GM19025 (cell line): ENCODE data around the gene IGSF11.

ENCODE experiments used
- ATAC-seq: cut with Tn5 transposase; IDR thresholded peaks from one replicate; pipeline ENCODE4 v1.9.1; 2021; ENCODE audit warnings: mild to moderate bottlenecking, low read depth, moderate library complexity; ENCODE audit not compliant: unreplicated experiment

IGSF11 gene

DNA sequence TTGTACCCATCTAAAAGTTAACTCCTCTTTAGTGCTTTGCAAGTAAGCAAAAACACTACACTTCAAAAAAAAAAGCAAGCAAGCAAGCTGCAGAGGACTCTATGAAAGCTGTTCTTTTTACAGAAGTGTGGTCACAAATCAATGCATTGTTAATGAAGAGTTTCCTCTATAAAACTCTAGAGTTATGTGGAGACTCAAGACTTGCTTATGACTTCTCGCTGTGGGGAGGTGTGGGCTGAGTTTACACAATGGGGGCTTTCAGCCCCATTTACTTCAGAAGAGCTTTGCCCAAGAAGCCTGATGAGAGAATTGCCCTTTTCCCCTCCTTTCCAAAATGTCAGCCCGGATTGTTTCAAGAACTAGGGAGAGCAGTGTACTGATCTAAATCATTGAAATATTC, 144.4 kb downstream of the IGSF11 start:
- ATAC-seq: no peak

DNA sequence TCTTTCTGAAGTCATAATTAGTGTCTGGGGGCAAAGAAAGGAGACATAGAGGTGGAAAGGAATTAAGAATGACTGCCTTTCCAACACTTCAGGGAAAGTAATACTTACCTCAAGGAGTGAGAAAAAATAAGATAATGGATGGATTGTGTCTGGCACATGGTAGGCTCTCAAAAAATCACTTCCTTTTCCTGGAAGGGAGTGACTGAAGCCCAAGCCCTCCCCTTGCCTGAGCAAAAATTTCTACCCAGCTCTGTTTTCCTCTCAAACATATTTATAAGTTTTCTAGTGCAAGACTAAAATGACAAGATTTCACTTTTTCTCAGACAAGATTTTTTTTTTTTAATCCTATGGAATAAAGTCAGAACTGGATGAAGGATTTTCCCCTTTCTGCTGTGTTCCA, 145.0 kb downstream of the IGSF11 start:
- no peak for ATAC-seq

DNA sequence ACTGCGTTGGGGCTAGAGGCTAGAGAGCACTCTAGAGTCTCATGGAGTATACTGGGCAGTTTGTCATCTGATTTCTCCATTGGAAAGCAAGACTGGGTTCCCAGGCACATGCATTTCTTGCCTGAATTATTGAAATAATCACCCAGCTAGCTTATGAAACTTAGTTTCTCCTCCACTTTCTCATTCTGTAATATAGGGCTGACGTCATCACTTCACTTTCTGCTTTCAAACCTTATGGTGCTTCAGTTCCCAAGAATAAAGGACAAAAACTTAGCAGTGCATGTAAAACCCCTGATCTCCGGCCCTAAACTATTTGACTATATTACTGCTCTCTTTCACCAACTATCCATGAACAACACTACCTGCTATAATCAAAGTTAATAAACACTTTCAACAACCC, 147.9 kb downstream of the IGSF11 start:
- ATAC-seq: no peak

DNA sequence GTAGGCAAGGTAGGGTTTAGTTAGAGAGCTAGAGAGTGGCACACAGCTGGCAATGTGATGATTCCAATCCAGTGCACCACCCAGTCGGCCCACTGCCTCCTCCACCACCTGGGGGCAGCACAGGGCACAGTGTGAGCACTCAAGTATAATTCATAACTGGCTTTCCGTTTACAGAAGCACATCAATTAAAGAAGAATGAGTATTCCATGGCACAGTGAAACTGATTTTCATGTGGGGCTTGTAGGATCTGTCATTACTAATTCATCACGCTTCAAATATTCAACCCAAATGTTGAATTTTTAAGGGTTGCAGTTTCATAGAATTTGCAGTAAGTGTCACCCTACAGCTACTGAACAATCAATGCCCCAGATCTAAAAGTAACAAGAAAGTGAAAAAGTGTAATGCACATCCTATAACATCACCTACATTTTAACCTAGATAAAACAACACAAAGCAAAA, 149.9 kb downstream of the IGSF11 start:
- ATAC-seq: peak; percentile 61

DNA sequence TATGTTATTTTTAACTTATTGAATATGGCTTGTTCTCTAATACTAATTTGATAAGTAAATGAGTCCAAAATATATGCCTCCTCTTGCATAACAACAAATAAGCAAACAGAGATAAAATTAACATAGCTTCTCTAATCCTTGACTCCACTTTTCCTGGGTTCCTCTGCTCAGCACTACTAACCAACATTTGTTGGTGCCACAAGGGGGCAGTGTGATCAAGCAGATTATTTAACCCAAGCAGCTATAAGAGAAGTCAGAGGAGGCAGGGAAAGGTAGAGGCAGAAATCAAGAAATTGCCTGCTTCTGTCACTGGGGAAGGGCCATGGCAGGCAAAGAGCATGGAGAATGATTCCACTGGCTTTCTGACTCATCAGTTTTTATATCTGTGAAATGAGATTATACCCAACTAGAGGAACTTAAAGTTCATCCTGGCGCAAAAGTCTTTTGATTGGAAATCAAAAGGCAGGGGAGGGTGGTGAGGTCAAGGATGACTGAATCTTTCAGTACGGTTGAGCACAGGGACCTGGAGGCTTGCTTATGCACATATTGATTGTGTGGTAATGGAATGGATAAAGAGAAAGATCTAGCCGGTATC, 152.2 kb downstream of the IGSF11 start:
- peak; percentile 52 for ATAC-seq

DNA sequence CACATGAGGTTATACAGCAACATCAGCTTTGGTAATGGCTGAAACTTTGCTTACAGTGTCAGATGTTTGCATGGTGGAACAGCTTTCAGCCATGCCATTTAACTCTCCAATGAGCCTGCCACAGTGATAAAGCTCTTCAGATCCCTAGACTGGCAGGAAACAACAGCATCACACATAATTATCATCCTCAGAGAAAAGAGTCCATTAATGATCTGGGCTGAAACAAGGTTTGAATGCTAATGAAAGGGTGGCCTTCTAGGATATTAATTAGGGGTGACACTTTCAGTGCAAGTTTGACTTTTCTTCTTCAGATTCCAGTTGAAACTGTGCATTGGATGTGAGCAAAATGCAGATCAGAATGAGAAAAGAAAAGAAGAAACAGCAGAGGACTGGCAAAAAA, 166.6 kb downstream of the IGSF11 start:
- ATAC-seq: no peak

DNA sequence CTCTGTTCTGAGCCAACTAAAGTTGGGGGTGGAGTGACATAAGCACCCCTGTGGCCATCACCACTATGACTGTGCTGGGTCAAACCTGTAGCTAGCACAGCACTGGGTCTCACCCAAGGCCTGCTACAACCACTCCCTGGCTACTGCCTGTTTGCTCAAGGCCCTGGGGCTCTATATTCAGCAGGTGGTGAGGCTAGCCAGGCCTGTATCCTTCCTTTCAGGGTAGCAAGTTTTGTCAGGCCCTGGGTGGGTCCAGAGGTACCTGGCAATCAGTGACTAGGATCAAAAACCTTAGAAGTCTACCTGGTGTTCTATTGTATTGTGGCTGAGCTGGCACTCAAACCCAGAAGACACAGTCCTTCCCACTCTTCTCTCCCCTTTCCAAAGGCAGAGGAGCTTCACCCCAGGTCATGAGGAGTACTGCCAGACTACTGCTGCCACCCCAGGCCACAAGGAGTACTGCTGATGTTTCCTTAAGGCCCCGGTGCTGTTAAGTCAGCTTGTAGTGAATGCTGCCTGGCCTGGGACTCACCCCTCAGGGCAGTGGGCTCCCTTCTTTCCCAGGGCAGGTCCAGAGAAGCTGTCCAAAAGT, 170.8 kb downstream of the IGSF11 start:
- no peak for ATAC-seq

DNA sequence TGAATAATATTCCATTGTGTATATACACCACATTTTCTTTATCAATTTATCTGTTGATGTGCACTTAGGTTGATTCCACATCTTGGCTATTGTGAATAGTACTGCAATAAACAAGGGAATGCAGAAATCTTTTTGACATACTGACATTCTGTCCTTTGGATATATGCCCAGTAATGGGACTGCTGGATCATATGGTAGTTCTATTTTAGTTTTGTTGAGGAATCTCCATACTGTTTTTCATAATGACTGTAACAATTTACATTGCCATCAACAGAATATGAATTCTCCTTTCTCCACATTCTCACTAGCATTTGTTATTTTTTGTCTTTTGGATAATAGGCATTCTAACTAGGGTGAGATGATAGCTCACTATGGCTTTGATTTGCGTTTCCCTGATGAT, 174.7 kb downstream of the IGSF11 start:
- no peak for ATAC-seq

DNA sequence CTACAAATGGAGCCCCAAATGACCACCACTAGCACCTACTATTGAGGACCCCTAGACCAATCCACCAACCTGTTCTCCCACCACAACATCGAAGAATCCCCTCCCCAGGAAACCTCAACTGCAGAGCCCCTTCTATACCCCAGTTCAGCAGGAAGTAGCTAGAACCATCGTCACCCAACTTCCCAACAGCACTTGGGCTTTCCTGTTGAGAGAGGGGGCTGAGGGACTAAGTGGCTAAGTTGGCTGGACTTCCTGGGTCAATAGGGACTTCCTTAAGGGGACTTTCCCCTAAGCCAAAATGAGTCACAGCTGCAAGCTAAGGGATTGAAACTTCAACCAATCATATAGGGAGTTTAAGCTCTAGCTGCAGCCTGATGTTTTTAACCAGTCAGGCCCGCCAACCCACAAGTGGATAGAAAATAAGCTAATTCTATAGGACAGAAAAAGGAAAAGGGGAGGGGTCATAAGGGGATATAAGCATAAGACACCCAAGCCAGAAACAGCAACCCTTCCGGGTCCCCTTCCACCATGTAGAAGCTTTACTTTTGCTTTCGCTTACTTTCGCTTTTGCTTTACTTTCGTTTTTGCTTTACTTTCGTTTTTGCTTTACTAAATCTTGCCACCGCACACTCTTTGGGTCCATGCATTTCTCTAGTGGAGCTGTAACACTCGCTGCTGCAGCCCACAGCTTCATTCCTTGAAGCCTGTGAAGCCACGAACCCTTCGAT, 183.0 kb downstream of the IGSF11 start:
- peak; percentile 82 for ATAC-seq

DNA sequence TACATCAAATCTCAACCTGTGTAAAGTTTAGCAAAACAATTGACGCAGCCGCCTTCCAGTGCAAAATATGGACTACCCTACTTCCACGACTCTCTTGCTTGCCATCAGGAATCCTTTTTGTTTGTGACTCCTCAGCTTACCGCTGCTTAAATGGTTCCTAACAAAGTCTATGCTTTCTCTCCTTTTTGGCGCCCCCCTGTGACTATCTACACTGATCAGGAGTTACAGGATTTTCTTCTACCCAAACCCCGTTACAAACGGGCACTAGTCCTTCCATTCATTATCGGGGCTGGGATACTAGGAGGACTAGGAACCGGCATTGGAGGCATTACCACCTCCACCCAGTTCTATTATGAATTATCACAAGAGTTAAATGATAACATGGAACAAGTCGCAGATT, 184.0 kb downstream of the IGSF11 start:
- no peak for ATAC-seq
